Liver (tissue), 9 donors: ENCODE data around the gene OR2V1. TPM values are rescaled to one million over a fixed set of nuclear protein-coding genes. Genes with fewer than 3 reads are reported as not detected.

Experiments
- DNase-seq: peaks from one replicate; pipeline ENCODE4 v3.0.0-alpha.2; 2017; ENCODE audit warnings: low spot score
- H3K27ac ChIP-seq, 2 donors: one replicate each; pipeline ENCODE4 v1.7.0; 2013; ENCODE audit warnings: inconsistent platforms in 2 of 2, low read length in 2 of 2, control low read depth in 1 of 2, low read depth in 1 of 2, mild to moderate bottlenecking in 1 of 2
- H3K27me3 ChIP-seq, 4 donors: one replicate each; pipeline versions ENCODE4 v1.6.1 to v1.7.0; 2013; ENCODE audit warnings: low read length in 3 of 4, inconsistent platforms in 1 of 4, mild to moderate bottlenecking in 1 of 4, moderate library complexity in 1 of 4; ENCODE audit not compliant: control insufficient read depth in 4 of 4, insufficient read depth in 4 of 4
- H3K36me3 ChIP-seq, 4 donors: one replicate each; pipeline versions ENCODE4 v1.6.1 to v1.7.0; 2013; ENCODE audit warnings: low read length in 3 of 4, mild to moderate bottlenecking in 3 of 4, low read depth in 1 of 4, moderate library complexity in 1 of 4; ENCODE audit not compliant: control insufficient read depth in 4 of 4, insufficient read depth in 3 of 4
- H3K4me1 ChIP-seq, 4 donors: one replicate each; pipeline versions ENCODE4 v1.6.1 to v1.7.0; 2013; ENCODE audit warnings: low read length in 3 of 4, mild to moderate bottlenecking in 3 of 4, moderate library complexity in 1 of 4; ENCODE audit not compliant: control insufficient read depth in 4 of 4, insufficient read depth in 4 of 4
- H3K4me3 ChIP-seq, 3 donors: one replicate each; pipeline versions ENCODE4 v1.6.1 to v1.7.0; 2013; ENCODE audit warnings: low read length in 3 of 3, control low read depth in 1 of 3, low read depth in 1 of 3, mild to moderate bottlenecking in 1 of 3
- H3K9ac ChIP-seq, 2 donors: one replicate each; pipeline ENCODE4 v1.7.0; 2013; ENCODE audit warnings: low read length in 2 of 2, mild to moderate bottlenecking in 2 of 2, moderate library complexity in 2 of 2, control low read depth in 1 of 2, low read depth in 1 of 2
- H3K9me3 ChIP-seq, 4 donors: one replicate each; pipeline versions ENCODE4 v1.6.1 to v1.7.0; 2013; ENCODE audit warnings: low read length in 3 of 4; ENCODE audit not compliant: control insufficient read depth in 4 of 4
- FOXA1 ChIP-seq: IDR thresholded peaks from 2 replicates; pipeline ENCODE4 v1.6.1; 2016; ENCODE audit warnings: antibody characterized with exemption
- HNF4G ChIP-seq: IDR thresholded peaks from 2 replicates; pipeline ENCODE4 v1.6.1; 2016; ENCODE audit warnings: antibody characterized with exemption
- NR2F2 ChIP-seq: IDR thresholded peaks from 2 replicates; pipeline ENCODE4 v1.6.1; 2016; ENCODE audit warnings: antibody characterized with exemption
- RAD21 ChIP-seq, 2 donors: IDR thresholded peaks; 2 replicates each; pipeline ENCODE4 v1.6.1; 2016; ENCODE audit warnings: antibody characterized with exemption in 2 of 2, mild to moderate bottlenecking in 2 of 2
- RXRA ChIP-seq, 2 donors: IDR thresholded peaks; 2 replicates each; pipeline ENCODE4 v1.6.1; 2017 to 2018; ENCODE audit warnings: antibody characterized with exemption in 2 of 2, mild to moderate bottlenecking in 1 of 2
- SP1 ChIP-seq: IDR thresholded peaks from 2 replicates; pipeline ENCODE4 v1.6.1; 2018; ENCODE audit warnings: antibody characterized with exemption, mild to moderate bottlenecking
- TAF1 ChIP-seq: conservative IDR thresholded peaks from 2 replicates; pipeline ENCODE4 v1.6.1; 2016; ENCODE audit warnings: antibody characterized with exemption, mild to moderate bottlenecking
- YY1 ChIP-seq: IDR thresholded peaks from 2 replicates; pipeline ENCODE4 v1.6.1; 2016; ENCODE audit warnings: antibody characterized with exemption, mild to moderate bottlenecking
- WGBS: extraction: QIAGEN DNeasy Blood & Tissue Kit; methylation state at CpG from one replicate; pipeline ENCODE4 v1.1.7; 2013; 5-methylcytosine and 5-hydroxymethylcytosine counted together
- polyA plus RNA-seq, 2 donors: library from polyadenylated mRNA; stranded (reverse) in 1 of 2; unstranded in 1 of 2; fragments of 200-250 nt in 1 of 2; fragments of >200 nt in 1 of 2; fragmentation: Nextera tagmentation in 1 of 2; extraction: Ambion mirVana in 1 of 2; gene quantifications; one replicate each; pipeline versions ENCODE4 v1.2.1 to v1.2.3, GENCODE V29; 2013 to 2015
- total RNA-seq, 2 donors: library from RNA; depleted of rRNA; stranded (reverse); fragments of >200 nt; gene quantifications; one replicate each; pipeline ENCODE4 v1.2.3, GENCODE V29; 2014
- TF ChIP-seq, protein P1 (sequence below): IDR thresholded peaks from 2 replicates; pipeline ENCODE4 v1.6.1; 2016; ENCODE audit warnings: antibody characterized with exemption
- TF ChIP-seq, protein P2 (sequence below): fragments of 150-350 bp; IDR thresholded peaks from 2 replicates; pipeline ENCODE4 v1.5.1; 2017; ENCODE audit warnings: improper control_type of control experiment, low read depth, low read length; ENCODE audit not compliant: missing input control
- TF ChIP-seq, protein P3 (sequence below): IDR thresholded peaks from 2 replicates; pipeline ENCODE4 v1.6.1; 2016; ENCODE audit warnings: antibody characterized with exemption
- donor health status: healthy.
- donor health status: healthy.
- donor health status: healthy.
- donor health status: healthy.
- donor health status: healthy.

The OR2V1 gene
- total and polyA plus RNA-seq, 4 donors: not detected

DNA sequence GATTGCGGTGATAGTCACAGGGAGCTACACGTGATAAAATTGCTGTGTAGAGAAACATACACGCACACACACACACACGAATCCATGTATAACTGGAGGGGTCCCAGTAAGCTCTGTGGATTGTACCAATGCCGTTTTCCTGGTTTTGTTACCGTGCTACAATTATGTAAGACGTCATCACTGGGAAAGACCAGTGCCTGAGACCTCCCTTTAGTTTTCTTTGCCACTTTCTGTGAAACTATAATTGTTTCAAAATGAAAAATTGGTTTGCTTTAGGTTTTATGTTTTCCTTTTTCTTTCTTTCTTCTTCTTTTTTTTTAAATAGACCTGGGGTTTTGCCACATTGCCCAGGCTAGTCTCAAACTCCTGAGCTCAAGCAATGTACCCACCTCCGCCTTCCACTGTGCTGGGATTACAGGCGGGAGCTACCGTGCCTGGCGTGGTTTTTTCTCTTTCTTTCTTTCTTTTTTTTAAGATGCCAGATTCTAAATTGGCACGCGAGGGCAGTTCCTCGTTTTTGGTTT, 37.7 kb upstream of the OR2V1 start:
- Histone ChIP-seq H3K36me3 (no peaks in the 10 kb centered on the region), H3K4me3 (no peak overlapping the region), H3K9ac (no peak overlapping the region), H3K4me1 (peaks cover 0 to 3% (median 0%) of the 10 kb centered on the region in 4 donors), H3K27ac (no peak overlapping the region), H3K27me3 (peaks cover 4 to 21% (median 12%) of the 10 kb centered on the region in 4 donors), H3K9me3 (no peaks in the 10 kb centered on the region)
- no peak for TF ChIP-seq YY1
- no peak for TF ChIP-seq SP1
- TF ChIP-seq NR2F2: no peak
- no peak for TF ChIP-seq FOXA1
- TF ChIP-seq, protein P1, sequence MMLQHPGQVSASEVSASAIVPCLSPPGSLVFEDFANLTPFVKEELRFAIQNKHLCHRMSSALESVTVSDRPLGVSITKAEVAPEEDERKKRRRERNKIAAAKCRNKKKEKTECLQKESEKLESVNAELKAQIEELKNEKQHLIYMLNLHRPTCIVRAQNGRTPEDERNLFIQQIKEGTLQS: no peak
- TF ChIP-seq TAF1: no peak
- no peak for TF ChIP-seq RXRA (IDR thresholded peaks at IDR 0.05)
- TF ChIP-seq HNF4G: no peak
- TF ChIP-seq, protein P2, sequence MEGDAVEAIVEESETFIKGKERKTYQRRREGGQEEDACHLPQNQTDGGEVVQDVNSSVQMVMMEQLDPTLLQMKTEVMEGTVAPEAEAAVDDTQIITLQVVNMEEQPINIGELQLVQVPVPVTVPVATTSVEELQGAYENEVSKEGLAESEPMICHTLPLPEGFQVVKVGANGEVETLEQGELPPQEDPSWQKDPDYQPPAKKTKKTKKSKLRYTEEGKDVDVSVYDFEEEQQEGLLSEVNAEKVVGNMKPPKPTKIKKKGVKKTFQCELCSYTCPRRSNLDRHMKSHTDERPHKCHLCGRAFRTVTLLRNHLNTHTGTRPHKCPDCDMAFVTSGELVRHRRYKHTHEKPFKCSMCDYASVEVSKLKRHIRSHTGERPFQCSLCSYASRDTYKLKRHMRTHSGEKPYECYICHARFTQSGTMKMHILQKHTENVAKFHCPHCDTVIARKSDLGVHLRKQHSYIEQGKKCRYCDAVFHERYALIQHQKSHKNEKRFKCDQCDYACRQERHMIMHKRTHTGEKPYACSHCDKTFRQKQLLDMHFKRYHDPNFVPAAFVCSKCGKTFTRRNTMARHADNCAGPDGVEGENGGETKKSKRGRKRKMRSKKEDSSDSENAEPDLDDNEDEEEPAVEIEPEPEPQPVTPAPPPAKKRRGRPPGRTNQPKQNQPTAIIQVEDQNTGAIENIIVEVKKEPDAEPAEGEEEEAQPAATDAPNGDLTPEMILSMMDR: no peak
- TF ChIP-seq, protein P3, sequence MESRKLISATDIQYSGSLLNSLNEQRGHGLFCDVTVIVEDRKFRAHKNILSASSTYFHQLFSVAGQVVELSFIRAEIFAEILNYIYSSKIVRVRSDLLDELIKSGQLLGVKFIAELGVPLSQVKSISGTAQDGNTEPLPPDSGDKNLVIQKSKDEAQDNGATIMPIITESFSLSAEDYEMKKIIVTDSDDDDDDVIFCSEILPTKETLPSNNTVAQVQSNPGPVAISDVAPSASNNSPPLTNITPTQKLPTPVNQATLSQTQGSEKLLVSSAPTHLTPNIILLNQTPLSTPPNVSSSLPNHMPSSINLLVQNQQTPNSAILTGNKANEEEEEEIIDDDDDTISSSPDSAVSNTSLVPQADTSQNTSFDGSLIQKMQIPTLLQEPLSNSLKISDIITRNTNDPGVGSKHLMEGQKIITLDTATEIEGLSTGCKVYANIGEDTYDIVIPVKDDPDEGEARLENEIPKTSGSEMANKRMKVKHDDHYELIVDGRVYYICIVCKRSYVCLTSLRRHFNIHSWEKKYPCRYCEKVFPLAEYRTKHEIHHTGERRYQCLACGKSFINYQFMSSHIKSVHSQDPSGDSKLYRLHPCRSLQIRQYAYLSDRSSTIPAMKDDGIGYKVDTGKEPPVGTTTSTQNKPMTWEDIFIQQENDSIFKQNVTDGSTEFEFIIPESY: no peak
- TF ChIP-seq RAD21 (IDR thresholded peaks at IDR 0.05): no peak
- 31% methylated on average over 14 of the region's 14 CpGs for WGBS
- DNase-seq: no peak

DNA sequence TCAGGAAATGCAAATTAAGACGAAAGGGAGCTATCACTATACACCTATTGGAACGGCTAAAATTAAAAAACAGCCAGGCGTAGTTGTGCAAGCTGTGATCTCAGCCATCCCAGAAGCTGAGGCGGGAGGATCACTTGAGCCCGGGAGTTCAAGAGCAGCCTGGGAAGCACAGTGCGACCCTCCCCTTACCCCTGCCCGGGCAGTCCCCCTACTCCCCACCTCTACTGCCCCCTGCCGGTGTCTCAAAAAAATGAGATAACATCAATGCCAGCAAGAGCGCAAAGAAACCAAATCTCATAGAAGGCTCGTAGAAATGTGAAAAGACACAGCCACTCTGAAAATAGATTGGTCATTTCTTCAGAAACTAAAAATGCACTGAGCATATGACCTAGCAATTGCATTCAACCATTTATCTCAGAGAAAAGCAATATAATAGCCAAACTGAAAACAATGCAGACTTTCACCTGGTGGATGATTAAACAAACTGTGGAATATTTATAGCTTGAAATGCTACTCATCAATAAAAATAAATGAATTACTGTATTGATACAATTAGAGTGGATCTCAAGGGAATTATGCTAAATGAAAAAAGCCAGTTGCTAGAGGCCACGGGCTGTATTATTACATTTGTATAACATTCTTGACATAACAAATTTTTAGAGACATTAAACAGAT, 37.0 kb upstream of the OR2V1 start:
- no peak overlapping the region for H3K4me3 ChIP-seq
- no peak for DNase-seq
- H3K36me3 ChIP-seq: no peaks in the 10 kb centered on the region
- H3K27ac ChIP-seq: no peak overlapping the region
- 15% methylated on average over 11 of the region's 11 CpGs for WGBS
- no peaks in the 10 kb centered on the region for H3K9me3 ChIP-seq
- no peak for TF ChIP-seq SP1
- TF ChIP-seq, protein P1: no peak
- TF ChIP-seq, protein P3: no peak
- H3K4me1 ChIP-seq: peaks cover 0 to 3% (median 0%) of the 10 kb centered on the region in 4 donors
- H3K9ac ChIP-seq: no peak overlapping the region
- peaks cover 4 to 18% (median 12%) of the 10 kb centered on the region in 4 donors for H3K27me3 ChIP-seq
